ENCODE measurements around the gene HIPK3.

HIPK3 gene

DNA sequence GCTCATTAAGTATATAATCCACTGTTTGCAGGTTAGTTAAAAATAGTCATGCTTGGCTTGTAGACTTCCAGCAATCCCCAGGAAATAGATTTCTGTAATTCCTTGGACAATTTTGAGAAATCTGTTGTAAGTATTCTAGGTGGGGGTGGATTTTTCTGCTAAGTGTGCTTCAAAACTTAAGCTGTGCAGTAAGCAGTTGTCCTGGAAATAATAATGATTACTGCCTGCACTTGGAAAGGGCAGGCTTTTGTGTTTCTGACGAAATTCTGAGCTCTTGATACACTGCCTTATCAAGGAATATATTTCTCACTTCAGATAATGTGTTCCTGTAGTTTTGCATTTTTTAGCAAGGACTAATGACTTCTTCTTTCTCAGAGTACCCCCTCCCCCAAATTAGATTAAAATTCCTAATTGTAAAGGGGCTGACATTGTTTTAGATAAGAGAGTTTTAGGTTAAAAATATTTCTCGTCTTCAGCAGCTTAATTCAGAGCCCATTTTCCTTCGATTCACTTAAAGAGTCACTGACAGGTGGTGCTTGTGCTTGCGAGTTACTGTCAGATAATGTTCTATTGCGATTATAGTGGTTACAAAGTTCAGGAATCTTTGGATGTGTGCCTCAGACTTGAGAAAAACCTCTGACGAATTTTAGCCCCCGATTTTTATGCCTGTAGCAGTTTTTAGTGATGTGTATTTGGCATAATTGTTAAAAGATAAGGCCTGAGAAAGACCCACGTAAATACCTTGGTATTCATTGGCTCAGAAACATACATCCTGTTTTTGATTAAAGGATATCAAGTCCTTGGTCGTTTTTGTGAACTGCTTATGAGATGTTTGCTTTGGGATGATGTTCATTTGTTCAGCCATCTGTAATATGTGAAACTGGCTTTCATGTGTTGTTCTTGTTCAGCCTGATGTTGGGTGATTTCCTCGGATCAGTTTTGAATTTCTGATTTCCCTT, 120.5 kb downstream of the HIPK3 start:
- no peaks in the 10 kb centered on the region for H3K9me3 ChIP-seq
- H3K4me3 ChIP-seq (ENCODE audit: low read depth, low read length), result no peak overlapping the region
- peaks cover 25% of the 10 kb centered on the region for H3K27me3 ChIP-seq
- H3K4me1 ChIP-seq, result no peaks in the 10 kb centered on the region
- no peaks in the 10 kb centered on the region for H3K36me3 ChIP-seq
- no peak for DNase-seq
- TF ChIP-seq, protein P1, sequence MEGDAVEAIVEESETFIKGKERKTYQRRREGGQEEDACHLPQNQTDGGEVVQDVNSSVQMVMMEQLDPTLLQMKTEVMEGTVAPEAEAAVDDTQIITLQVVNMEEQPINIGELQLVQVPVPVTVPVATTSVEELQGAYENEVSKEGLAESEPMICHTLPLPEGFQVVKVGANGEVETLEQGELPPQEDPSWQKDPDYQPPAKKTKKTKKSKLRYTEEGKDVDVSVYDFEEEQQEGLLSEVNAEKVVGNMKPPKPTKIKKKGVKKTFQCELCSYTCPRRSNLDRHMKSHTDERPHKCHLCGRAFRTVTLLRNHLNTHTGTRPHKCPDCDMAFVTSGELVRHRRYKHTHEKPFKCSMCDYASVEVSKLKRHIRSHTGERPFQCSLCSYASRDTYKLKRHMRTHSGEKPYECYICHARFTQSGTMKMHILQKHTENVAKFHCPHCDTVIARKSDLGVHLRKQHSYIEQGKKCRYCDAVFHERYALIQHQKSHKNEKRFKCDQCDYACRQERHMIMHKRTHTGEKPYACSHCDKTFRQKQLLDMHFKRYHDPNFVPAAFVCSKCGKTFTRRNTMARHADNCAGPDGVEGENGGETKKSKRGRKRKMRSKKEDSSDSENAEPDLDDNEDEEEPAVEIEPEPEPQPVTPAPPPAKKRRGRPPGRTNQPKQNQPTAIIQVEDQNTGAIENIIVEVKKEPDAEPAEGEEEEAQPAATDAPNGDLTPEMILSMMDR (IDR thresholded peaks at IDR 0.05; ENCODE audit: low read depth, low read length), result no peak

DNA sequence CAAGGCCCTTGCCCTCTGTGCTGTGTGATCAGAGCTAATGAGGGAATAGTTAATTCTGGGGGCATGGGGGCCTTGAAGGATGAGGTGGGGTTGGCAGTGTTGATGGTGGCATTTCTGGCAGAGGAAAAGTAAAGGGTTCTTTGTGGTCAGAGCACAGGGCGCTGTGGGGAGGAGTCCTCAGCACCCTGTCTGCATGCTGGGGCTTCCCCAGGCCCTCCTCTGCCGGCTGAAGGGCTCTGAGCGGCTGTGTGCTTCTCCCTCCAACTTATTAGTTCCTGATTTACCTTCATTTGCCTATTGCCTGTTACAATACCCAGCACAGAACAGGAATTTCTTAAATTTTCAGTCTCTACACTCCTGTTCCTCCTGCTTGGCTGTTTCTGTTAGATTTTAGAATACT, 122.8 kb downstream of the HIPK3 start:
- Histone ChIP-seq H3K9me3 (no peaks in the 10 kb centered on the region), H3K4me3 (ENCODE audit: low read depth, low read length) (no peak overlapping the region), H3K27me3 (peaks cover 25% of the 10 kb centered on the region), H3K4me1 (no peaks in the 10 kb centered on the region), H3K36me3 (no peaks in the 10 kb centered on the region)
- TF ChIP-seq, protein P1 (IDR thresholded peaks at IDR 0.05; ENCODE audit: low read depth, low read length), result no peak
- DNase-seq, result no peak

DNA sequence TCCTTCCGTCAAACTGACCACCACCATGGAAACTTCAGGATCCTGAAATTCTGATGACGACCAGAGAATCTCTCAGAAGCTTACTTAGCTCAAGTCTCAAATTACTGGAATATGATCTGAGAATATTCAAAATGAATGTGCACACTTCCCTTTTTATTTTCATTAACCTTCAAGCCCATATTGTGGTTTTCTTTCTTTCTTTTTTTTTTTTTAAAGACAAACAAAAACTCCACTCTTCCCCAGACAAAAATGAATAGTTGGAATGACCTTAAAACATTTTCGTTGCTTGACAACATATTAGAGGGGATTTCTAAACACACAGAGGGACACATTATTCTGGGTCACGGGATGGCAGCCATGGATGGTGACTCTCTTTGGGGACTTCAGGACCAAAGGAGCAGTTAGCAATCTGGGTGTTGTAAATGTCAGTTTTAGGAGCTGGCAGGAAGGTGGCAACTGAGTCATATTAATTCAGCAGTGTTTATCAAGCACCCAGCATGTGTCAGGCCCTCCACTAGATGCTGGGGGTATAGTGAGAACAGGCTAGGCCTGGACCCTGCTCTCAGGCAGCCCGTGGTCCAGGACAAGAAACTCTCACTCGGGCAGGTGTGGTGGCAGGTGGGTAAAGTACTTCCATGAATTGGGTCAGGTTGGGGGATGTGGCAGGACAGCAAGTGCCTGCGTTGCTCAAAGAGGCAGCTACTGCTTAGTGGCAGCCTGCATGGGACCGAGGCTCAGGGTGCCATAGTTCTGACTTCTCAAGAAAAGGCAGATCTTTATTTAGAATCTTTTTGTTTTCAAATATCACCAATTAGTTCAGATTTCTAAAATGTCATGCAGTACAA, 126.1 kb downstream of the HIPK3 start:
- TF ChIP-seq, protein P1 (IDR thresholded peaks at IDR 0.05; ENCODE audit: low read depth, low read length), result no peak
- H3K9me3 ChIP-seq, result no peaks in the 10 kb centered on the region
- H3K27me3 ChIP-seq, result no peaks in the 10 kb centered on the region
- no peak for DNase-seq
- H3K4me3 ChIP-seq (ENCODE audit: low read depth, low read length), result no peak overlapping the region
- no peaks in the 10 kb centered on the region for H3K4me1 ChIP-seq
- no peaks in the 10 kb centered on the region for H3K36me3 ChIP-seq

DNA sequence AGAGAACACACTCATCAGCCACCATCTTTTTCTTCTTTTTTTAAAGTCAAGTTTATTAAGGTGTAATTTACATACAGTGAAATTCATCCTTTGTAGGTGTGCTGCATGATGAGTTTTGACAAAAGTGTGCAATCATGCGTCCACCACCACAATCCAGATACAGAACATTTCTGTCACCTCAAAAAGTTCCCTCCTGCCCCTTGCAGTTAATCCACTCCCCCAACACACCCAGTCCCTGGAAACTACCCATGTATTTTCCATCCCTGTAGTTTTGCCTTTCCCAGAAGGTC, 126.7 kb downstream of the HIPK3 start:
- no peak for DNase-seq
- Histone ChIP-seq H3K36me3 (no peaks in the 10 kb centered on the region), H3K4me3 (ENCODE audit: low read depth, low read length) (no peak overlapping the region), H3K9me3 (no peaks in the 10 kb centered on the region), H3K27me3 (no peaks in the 10 kb centered on the region), H3K4me1 (no peaks in the 10 kb centered on the region)
- TF ChIP-seq, protein P1 (IDR thresholded peaks at IDR 0.05; ENCODE audit: low read depth, low read length), result no peak

DNA sequence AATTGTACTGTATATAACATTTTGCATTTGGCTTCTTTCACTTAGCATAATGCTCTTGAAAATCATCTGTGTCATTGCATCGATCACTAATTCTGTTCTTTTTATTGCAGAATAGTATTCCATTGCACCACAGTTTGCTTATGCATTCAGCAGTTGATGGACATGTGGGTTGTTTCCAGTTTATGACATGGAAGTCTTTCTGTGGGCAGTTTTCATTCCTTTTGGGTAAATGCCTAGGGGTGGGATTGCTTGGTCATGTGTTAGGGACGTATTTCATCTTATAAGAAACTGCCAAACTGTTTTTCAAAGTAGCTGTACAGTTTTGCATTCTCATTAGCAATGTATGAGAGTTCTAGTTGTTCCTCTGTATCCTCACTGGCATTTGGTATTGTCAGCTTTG, 127.0 kb downstream of the HIPK3 start:
- Histone ChIP-seq H3K9me3 (no peaks in the 10 kb centered on the region), H3K4me3 (ENCODE audit: low read depth, low read length) (no peak overlapping the region), H3K4me1 (no peaks in the 10 kb centered on the region), H3K36me3 (no peaks in the 10 kb centered on the region), H3K27me3 (no peaks in the 10 kb centered on the region)
- TF ChIP-seq, protein P1 (IDR thresholded peaks at IDR 0.05; ENCODE audit: low read depth, low read length), result no peak
- no peak for DNase-seq

Data from BE2C (cell line).